Spinal cord (tissue), 10 donors: ENCODE data around the gene HLA-DQB2. TPM values are rescaled to one million over a fixed set of nuclear protein-coding genes. Genes with fewer than 3 reads are reported as not detected.
"Not testable (repeated sequence)": the region's sequence is repeated elsewhere in the genome, so short reads cannot be mapped to it uniquely, and the experiment has no call there.

Source experiments
- DNase-seq, 6 donors: peaks; one replicate each; pipeline versions ENCODE4 v3.0.0 to v3.0.0-alpha.2; 2013 to 2015; ENCODE audit warnings: low spot score in 6 of 6, low read depth in 4 of 6
- H3K27ac ChIP-seq: one replicate; pipeline ENCODE4 v1.5.1; 2013; ENCODE audit warnings: low read depth, low read length, control low read depth
- H3K27me3 ChIP-seq: one replicate; pipeline ENCODE4 v1.6.1; 2013; ENCODE audit warnings: low read length; ENCODE audit not compliant: control insufficient read depth, insufficient read depth
- H3K36me3 ChIP-seq: one replicate; pipeline ENCODE4 v1.6.1; 2013; ENCODE audit warnings: low read length; ENCODE audit not compliant: control insufficient read depth, insufficient read depth
- H3K4me1 ChIP-seq: one replicate; pipeline ENCODE4 v1.6.1; 2013; ENCODE audit warnings: low read length; ENCODE audit not compliant: control insufficient read depth, insufficient read depth
- H3K4me3 ChIP-seq: one replicate; pipeline ENCODE4 v1.5.1; 2013; ENCODE audit warnings: low read depth, low read length, control low read depth
- H3K9me3 ChIP-seq: one replicate; pipeline ENCODE4 v1.6.1; 2013; ENCODE audit warnings: low read length; ENCODE audit not compliant: control insufficient read depth, insufficient read depth
- WGBS: methylation state at CpG from one replicate; pipeline ENCODE4 v1.1.5; 2013; ENCODE audit warnings: missing lambda C conversion rate; ENCODE audit not compliant: insufficient coverage; 5-methylcytosine and 5-hydroxymethylcytosine counted together
- long read RNA-seq, 4 donors: transcript quantifications; one replicate each; lab custom pipeline, GENCODE V29; 2026
- polyA plus RNA-seq, 2 donors: library from polyadenylated mRNA; unstranded; fragments of 120-200 nt; gene quantifications; one replicate each; pipeline ENCODE4 v1.2.1, GENCODE V29; 2013; ENCODE audit not compliant: insufficient read length in 2 of 2
- total RNA-seq, 2 donors: library from RNA; depleted of rRNA in 1 of 2; stranded (reverse); fragments of 120-200 nt in 1 of 2; fragments of >200 nt in 1 of 2; gene quantifications; one replicate each; pipeline versions ENCODE4 v1.2.3 to v1.2.4, GENCODE V29; 2013 to 2014
- donor health status: healthy.

HLA-DQB2 gene
- total RNA-seq = under 1 TPM in 1 of 2 donors, not detected in 1; 0.44 TPM
- polyA plus RNA-seq = under 1 TPM; 0.24 to 0.76 TPM
- long read RNA-seq, donor 1 = 0 reads
- long read RNA-seq, donor 2 = 0 reads
- long read RNA-seq, donor 3 = 0 reads
- long read RNA-seq, donor 4 = 0 reads

DNA sequence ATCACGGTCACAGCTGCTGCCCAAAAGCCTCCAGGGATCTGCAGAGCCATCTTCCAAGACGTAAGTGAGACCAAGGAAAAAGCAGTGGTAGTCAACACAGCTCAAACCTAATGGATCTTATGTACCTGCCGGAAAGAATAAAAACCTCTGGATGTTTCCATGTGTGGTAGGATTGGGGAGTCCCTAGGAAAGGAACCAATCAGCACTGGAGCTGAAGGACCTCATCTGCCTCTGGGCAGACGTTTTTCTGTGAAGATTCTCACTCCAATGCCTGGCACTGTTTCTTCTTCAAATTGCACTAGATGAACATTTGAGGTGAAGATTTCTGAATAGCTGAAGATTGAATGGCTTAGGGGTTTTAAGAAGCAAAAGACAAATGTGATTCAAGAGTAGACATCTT, at the start of gene HLA-DQB2:
TSS of gene HLA-DQB2 (minus strand) at position 112 of the 400 bp plus-strand sequence. CDS start at position 50, 62 bp downstream.
- peak in 2 of 6 donors; percentile 9 to 38 for DNase-seq
- WGBS = 92% methylated on average over 2 of the region's 4 CpGs
- no peak within 1 kb of the TSS for H3K27ac ChIP-seq
- H3K27me3 ChIP-seq = peaks cover 14% of the 10 kb centered on the region
- no peaks in the 10 kb centered on the region for H3K4me1 ChIP-seq
- H3K9me3 ChIP-seq = no peaks in the 10 kb centered on the region
- H3K36me3 ChIP-seq = no peaks in the 10 kb centered on the region
- no peak within 1 kb of the TSS for H3K4me3 ChIP-seq

DNA sequence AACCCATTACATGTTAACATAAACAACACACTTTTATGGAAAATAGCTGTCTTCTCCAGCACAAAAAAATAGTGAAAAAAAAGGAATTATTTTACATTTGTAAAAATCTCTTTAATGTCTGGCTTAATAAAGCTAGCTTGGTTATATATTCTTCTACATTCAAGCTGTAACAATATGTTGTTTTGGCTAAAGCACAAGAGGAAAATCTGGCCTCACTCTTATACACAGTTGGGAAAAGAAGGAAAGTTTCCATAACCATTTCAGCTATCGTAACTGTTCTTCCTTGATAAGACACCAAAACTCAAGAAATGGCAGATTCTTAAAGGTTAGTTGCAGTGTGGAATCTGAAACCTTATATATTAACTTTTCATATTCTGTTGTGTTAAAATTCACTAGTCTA, 45.8 kb upstream of the HLA-DQB2 start:
- Histone ChIP-seq H3K9me3 (no peaks in the 10 kb centered on the region), H3K4me1 (no peaks in the 10 kb centered on the region), H3K4me3 (no peak overlapping the region), H3K27me3 (peaks cover 3% of the 10 kb centered on the region), H3K27ac (no peak overlapping the region), H3K36me3 (no peaks in the 10 kb centered on the region)
- DNase-seq = peak in 1 of 6 donors; percentile 31
- no CpG with 5 or more reads among the region's 1 CpG for WGBS

DNA sequence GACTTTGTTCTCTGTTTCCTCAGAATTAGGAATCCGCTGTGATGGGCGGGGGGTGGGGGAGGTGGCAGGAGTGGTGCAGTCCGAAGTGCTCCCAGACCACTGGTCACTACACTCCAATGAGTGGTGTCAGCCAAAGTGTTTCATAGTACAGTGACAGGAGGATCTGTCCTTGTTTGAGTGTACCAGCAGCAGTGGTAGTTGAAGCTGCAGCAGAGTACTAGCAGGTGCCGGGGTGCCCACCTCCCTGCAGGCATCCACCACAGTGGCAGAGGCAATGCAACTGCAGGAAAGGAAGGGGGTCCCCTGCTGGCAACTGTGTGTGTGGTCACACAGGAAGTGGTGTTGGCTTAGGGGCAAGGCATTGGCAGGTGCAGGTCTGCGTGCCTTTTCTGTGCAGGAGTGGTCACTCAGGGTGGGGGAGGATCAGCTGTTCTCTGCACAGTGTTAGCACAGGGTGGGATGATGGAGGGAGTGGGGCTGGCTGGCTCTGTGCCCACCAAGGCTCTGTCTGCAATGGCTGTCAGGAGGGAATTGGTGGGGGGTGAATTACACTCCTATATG, 43.8 kb upstream of the HLA-DQB2 start:
- 78% methylated on average over 5 of the region's 5 CpGs for WGBS
- Histone ChIP-seq H3K4me3 (no peak overlapping the region), H3K36me3 (no peaks in the 10 kb centered on the region), H3K9me3 (no peaks in the 10 kb centered on the region), H3K4me1 (no peaks in the 10 kb centered on the region), H3K27me3 (no peaks in the 10 kb centered on the region), H3K27ac (no peak overlapping the region)
- DNase-seq = no peak

DNA sequence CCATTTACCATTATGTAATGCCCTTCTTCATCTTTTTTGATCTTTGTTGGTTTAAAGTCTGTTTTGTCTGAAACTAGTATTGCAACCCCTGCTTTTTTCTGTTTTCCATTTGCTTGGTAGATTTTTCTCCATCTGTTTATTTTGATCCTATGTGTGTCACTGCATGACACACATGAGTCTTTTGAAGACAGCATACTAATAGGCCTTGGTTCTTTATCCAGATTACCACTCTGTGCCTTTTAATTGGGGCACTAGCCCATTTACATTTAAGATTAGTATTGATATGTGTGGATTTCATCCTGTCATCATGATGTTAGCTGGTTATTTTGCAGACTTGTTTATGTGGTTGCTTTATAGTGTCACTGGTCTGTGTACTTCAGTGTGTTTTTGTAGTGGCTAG, 42.1 kb upstream of the HLA-DQB2 start:
- not testable (repeated sequence) for H3K27me3 ChIP-seq, H3K9me3 ChIP-seq, DNase-seq

DNA sequence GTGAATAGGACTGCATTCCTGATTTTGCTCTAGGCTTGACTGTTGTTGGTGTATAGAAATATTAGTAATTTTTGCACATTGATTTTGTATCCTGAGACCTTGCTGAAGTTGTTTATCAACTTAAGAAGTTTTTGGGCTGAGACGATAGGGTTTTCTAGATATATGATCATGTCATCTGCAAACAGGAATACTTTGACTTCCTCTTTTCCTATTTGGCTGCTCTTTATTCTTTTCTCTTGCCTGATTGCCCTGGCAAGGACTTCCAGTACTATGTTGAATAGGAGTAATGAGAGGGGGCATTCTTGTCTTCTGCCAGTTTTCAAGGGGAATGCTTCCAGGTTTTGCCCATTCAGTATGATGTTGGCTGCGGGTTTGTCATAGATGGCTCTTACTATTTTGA, 40.1 kb upstream of the HLA-DQB2 start:
- Histone ChIP-seq H3K36me3 (no peaks in the 10 kb centered on the region), H3K9me3 (no peaks in the 10 kb centered on the region), H3K4me1 (no peaks in the 10 kb centered on the region), H3K27me3 (peaks cover 2% of the 10 kb centered on the region), H3K4me3 (no peak overlapping the region), H3K27ac (no peak overlapping the region)
- WGBS = no CpG with 5 or more reads among the region's 2 CpGs
- DNase-seq = no peak

More for the DNA sequence above, 42.1 kb upstream of the HLA-DQB2 start:
- H3K36me3 ChIP-seq, H3K27ac ChIP-seq, H3K4me3 ChIP-seq, H3K4me1 ChIP-seq: not testable (repeated sequence)

DNA sequence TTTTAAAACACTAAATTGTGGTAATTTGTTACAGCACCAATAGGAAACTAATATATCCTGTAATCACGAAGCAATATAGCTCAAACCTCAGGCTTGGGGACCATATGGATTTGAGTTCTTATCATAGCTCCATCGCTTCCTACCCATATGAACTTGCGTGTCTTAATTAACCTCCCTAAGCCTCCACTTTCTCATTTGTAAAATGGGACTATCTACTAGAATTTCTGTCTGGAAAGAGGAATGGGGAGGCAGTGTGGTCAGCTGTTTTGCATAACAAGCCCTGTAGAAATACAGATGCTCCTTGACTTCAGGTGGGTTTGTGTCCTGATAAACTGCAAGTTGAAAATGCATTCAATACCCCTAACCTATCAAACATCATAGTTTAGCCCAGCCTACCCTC, 36.4 kb upstream of the HLA-DQB2 start:
- H3K27me3 ChIP-seq = peaks cover 9% of the 10 kb centered on the region
- no peak overlapping the region for H3K4me3 ChIP-seq
- no peaks in the 10 kb centered on the region for H3K4me1 ChIP-seq
- no peaks in the 10 kb centered on the region for H3K36me3 ChIP-seq
- no peaks in the 10 kb centered on the region for H3K9me3 ChIP-seq
- WGBS = no CpG with 5 or more reads among the region's 3 CpGs
- H3K27ac ChIP-seq = no peak overlapping the region
- no peak for DNase-seq

DNA sequence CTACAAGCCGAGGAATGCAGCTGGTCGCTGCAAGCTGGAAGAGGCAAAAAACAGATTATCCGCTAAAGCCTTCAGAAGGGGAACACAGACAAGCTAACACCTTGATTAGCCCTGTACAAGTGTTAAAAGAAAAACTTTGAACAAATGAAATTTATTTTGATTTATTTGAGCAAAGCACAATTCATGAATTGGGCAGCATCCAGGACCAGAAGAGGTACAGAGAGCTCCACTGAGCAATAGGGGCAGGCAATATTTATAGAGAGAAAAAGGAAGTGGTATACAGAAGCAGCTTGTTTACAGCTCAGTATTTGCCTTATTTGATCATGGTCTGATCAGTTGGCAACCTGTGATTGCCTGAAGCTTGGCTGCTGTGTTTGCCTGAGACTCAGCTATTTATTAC, 35.8 kb upstream of the HLA-DQB2 start:
- no peak for DNase-seq
- whole genome bisulfite sequencing = 100% methylated on average over 2 of the region's 3 CpGs
- no peak overlapping the region for H3K4me3 ChIP-seq
- no peak overlapping the region for H3K27ac ChIP-seq
- no peaks in the 10 kb centered on the region for H3K36me3 ChIP-seq
- peaks cover 10% of the 10 kb centered on the region for H3K27me3 ChIP-seq
- H3K9me3 ChIP-seq = no peaks in the 10 kb centered on the region
- H3K4me1 ChIP-seq = no peaks in the 10 kb centered on the region

DNA sequence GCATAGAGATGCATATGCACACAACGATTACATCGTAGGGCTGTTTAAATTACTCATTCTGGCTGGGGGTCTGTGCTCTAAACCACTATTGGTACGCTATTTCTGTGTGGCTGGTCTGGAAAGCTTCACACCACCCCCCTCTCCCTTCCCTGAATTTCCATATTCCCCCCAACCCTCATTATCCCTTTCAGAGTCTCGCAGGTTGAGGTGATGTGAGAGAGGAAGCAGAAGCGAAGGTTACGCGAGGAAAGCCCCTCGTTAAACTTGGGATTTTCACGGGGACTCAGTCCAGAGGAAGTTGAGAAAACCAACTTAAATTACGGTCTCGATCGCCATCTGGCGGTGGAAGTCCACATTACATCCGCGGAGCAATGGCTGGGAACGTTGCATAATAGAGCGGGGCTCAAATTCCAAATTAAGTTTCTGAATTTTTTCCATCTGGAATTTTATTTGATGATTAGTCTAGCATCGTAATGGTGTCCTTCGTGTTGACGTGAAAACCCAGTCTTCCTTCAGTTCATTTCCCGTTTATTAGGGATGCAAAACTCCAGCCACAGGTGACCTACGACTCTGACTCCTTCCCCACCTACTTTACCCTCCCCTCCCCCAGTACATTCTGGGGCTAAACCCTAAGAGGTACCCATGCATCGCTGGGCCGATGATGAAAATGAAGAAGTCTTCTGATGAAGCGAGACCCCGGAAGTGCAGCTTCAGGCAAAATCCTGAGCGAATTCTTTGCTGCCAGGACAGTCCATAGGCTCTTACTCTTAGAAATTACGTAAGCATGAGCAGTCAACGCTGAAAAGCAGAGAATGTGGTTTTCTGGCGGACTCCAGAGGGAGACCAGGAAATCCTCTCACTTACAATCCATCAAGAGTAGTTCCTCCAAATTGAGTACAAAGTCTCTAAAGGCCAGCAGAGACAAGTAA, 33.8 kb upstream of the HLA-DQB2 start:
- 18% methylated on average over 22 of the region's 30 CpGs for WGBS
- H3K36me3 ChIP-seq = no peaks in the 10 kb centered on the region
- H3K4me1 ChIP-seq = no peaks in the 10 kb centered on the region
- H3K9me3 ChIP-seq = no peaks in the 10 kb centered on the region
- no peak overlapping the region for H3K4me3 ChIP-seq
- peaks cover 11% of the 10 kb centered on the region for H3K27me3 ChIP-seq
- H3K27ac ChIP-seq = no peak overlapping the region
- DNase-seq = peak; percentile 31 to 91 (median 62)

DNA sequence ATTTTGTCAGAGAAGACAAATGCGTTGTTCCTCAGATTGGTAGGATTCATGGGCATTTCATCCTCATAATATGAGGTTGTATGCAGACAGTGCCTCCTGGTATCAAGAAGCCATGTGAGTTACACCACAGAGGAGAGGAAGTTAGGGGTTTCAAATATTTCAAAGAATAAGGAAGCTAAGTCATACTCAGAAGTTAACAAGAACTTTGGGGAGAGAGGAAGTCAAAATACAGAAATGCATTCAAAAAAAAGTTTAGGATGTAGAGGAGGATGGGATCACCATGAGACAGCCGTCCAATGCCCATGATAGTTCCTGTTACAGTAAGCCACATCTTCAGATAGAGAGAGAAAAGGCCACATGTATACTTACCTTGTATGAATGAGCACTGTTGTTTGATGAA, 31.2 kb upstream of the HLA-DQB2 start:
- Histone ChIP-seq H3K9me3 (no peaks in the 10 kb centered on the region), H3K36me3 (no peaks in the 10 kb centered on the region), H3K27me3 (peaks cover 18% of the 10 kb centered on the region), H3K27ac (no peak overlapping the region), H3K4me1 (no peaks in the 10 kb centered on the region), H3K4me3 (no peak overlapping the region)
- DNase-seq = no peak
- 89% methylated on average over 2 of the region's 2 CpGs for WGBS
